PFSK-1 (cell line): ENCODE measurements around the gene PDGFD.

ENCODE experiments used
- FOXP2 ChIP-seq: optimal IDR thresholded peaks from 2 replicates; pipeline ENCODE3; 2011; ENCODE audit warnings: borderline replicate concordance, control low read depth, inconsistent platforms; ENCODE audit not compliant: insufficient read depth; ENCODE audit errors: extremely low read length, extremely low read depth
- POLR2AphosphoS5 ChIP-seq: IDR thresholded peaks from 2 replicates; pipeline ENCODE4 v1.6.1; 2012; ENCODE audit warnings: low read depth, mild to moderate bottlenecking, control low read depth, low read length, moderate library complexity
- SIN3A ChIP-seq: IDR thresholded peaks from 2 replicates; pipeline ENCODE4 v1.6.1; 2012; ENCODE audit warnings: mild to moderate bottlenecking, low read length, moderate library complexity, borderline replicate concordance; ENCODE audit not compliant: insufficient read depth
- TAF1 ChIP-seq: IDR thresholded peaks from 2 replicates; pipeline ENCODE4 v1.6.1; 2012; ENCODE audit warnings: low read length, control low read depth, borderline replicate concordance; ENCODE audit not compliant: insufficient read depth
- TF ChIP-seq, protein P1 (sequence below), 2 experiments: IDR thresholded peaks; 2 replicates each; pipeline versions ENCODE4 v1.6.1 to v1.8.0; 2011 to 2012; ENCODE audit warnings: low read depth in 2 of 2, low read length in 2 of 2, control low read depth in 1 of 2, inconsistent platforms in 1 of 2, mild to moderate bottlenecking in 1 of 2, moderate library complexity in 1 of 2; ENCODE audit not compliant: insufficient read depth in 1 of 2

Gene PDGFD

DNA sequence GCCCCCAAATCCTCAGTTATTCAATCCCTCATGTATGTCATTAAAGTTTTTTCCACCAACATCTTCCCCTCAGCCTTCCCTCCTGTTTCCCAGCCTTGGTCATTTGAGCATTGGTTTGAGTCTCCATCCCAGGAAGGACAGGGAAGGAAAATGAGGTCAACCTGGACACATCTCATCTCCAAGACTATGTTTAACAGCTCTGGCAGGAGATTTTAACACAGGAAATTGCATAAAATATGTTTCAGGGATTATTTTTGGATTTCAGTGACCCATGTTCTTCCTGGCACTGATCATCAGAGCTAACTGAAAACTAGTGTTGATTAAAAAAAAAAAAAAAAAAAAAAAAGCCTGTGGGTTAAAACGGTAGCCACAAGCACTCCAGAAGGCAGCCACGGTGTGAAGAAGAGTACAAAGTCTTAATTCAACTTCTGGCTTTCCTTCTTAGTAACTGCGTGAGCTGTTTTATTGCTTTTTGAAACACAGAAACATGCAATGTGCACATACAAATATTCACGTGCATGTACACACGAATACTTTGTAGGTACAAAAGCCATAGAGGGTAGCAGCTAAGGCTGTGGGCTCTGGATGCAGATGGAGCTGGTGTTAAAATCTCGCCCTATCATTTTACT is 291.9 kb downstream of the PDGFD start:
- TF ChIP-seq SIN3A (no peak), TAF1 (no peak), FOXP2 (no peak), POLR2AphosphoS5 (no peak)

DNA sequence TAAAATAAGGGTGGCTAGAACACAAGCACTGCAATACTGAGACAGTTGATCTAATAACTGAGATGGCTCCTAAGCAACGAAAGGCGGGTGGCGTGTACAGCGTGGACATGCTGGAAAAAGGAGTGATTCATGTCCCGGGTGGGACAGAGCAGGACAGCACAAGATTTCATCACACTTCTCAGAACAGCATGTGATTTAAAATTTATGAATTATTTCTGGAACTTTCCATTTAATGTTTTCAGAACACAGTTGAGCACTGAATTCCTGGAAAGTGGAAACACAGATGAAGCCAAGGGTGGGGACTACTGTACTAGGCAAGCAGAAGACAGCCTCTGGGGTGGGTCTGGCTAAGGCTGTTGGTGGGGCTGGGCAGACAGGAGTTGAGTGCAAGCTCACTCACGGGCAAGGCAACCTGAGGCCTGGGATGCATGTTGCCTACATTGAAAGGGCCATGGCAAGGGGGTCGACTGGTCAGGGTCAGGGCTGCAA is 293.1 kb downstream of the PDGFD start:
- TF ChIP-seq TAF1 (no peak), POLR2AphosphoS5 (no peak), SIN3A (no peak), FOXP2 (no peak)
- TF ChIP-seq, protein P1, sequence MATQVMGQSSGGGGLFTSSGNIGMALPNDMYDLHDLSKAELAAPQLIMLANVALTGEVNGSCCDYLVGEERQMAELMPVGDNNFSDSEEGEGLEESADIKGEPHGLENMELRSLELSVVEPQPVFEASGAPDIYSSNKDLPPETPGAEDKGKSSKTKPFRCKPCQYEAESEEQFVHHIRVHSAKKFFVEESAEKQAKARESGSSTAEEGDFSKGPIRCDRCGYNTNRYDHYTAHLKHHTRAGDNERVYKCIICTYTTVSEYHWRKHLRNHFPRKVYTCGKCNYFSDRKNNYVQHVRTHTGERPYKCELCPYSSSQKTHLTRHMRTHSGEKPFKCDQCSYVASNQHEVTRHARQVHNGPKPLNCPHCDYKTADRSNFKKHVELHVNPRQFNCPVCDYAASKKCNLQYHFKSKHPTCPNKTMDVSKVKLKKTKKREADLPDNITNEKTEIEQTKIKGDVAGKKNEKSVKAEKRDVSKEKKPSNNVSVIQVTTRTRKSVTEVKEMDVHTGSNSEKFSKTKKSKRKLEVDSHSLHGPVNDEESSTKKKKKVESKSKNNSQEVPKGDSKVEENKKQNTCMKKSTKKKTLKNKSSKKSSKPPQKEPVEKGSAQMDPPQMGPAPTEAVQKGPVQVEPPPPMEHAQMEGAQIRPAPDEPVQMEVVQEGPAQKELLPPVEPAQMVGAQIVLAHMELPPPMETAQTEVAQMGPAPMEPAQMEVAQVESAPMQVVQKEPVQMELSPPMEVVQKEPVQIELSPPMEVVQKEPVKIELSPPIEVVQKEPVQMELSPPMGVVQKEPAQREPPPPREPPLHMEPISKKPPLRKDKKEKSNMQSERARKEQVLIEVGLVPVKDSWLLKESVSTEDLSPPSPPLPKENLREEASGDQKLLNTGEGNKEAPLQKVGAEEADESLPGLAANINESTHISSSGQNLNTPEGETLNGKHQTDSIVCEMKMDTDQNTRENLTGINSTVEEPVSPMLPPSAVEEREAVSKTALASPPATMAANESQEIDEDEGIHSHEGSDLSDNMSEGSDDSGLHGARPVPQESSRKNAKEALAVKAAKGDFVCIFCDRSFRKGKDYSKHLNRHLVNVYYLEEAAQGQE (IDR thresholded peaks at IDR 0.05; ENCODE audit: insufficient read depth in 1 of 2, low read depth in 2 of 2, low read length in 2 of 2) = no peak

DNA sequence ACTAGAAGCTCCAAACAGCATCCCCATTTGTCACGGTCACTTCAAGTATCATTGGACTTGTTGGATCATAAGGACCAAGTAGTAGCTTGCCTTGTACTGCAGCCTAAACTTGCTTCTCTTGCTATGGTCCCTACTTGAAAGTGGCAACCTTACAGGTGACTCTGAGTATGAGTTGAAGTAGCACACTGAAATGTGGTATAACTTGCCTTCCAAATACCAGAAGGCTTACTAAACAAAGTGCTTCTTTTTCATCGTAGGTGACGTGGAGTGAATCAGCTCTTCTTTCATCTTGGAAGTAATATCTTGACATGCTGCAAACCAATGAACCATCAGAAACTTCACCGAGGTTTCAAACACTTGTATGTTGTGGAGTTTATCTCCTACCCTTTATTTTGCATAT is 296.5 kb downstream of the PDGFD start:
- TF ChIP-seq, protein P1 (IDR thresholded peaks at IDR 0.05; ENCODE audit: insufficient read depth in 1 of 2, low read depth in 2 of 2, low read length in 2 of 2) = no peak
- TF ChIP-seq TAF1 (no peak), FOXP2 (no peak), SIN3A (no peak), POLR2AphosphoS5 (no peak)

DNA sequence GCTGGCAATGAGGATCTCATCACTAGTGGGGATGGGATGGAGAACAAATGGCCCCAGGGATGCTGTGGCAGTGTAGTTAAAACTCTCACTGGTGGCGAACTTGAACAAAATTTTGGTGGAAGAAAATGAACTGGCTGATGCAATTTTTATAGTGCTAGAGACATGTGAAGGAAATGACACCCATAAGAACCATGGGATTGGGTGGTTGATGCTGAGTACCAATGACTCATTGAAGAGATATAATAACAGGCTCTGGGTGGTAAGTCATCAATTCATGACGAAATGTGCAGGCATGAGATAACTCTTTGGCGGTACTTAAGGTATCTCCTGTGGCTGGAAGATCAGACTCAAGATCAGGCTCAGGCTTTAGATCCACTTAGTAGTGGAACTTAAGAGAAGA is 300.4 kb downstream of the PDGFD start:
- TF ChIP-seq TAF1 = no peak
- no peak for TF ChIP-seq SIN3A

DNA sequence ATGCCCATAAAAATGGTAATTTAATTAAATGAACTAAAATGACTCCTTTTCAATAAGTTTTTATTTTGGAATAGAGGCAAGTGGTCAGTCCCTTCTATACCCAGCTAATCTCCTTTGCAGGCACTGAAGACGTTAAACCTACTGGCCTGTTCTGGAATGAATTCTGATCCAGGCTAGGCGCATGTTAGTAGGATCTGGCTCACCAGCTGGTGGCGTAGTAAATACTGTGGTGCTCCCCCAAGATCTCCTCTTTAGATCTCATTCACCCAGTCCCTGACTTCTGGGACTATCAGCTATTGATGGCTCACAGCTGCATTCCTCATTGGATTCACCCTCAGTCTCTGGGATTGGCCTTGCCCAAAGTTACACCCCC is 301.2 kb downstream of the PDGFD start:
- TF ChIP-seq POLR2AphosphoS5 (no peak), SIN3A (no peak), TAF1 (no peak), FOXP2 (no peak)
- TF ChIP-seq, protein P1 (IDR thresholded peaks at IDR 0.05; ENCODE audit: insufficient read depth in 1 of 2, low read depth in 2 of 2, low read length in 2 of 2) = no peak

DNA sequence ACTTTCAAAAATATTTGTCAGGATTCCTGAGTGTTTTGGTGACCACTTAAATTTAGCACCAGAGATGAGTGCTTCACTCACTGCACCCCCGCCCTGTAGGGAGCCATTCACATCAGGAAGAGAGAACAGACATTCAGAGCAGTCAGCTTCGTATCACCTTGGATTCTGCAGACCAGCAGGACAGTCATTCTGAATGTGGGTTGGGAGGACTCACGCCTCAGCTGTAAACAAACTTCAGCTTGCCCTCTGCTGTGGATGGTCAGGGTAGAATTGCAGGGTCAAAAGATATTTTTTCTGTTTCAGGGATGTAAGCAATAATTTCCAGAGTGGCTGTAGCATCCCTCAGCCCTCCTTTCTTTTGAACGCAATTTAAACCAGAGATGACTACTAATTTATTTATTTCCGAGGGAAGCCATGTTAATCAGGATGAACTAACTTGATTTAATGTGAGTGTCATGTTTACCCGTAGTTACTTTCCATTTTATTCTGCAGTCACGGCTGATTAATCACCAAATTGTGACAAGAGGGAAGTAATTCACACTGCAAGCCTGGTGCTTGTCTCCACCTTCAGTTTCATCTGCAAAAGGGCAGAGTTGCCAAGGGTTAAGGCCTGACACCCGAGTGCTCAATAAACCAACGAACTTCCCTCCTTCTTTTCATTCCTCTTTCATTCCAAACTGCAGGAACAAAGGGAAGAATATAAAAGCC is 301.7 kb downstream of the PDGFD start:
- no peak for TF ChIP-seq SIN3A
- no peak for TF ChIP-seq POLR2AphosphoS5
- TF ChIP-seq FOXP2 = no peak
- TF ChIP-seq TAF1 = no peak
- TF ChIP-seq, protein P1 (IDR thresholded peaks at IDR 0.05; ENCODE audit: insufficient read depth in 1 of 2, low read depth in 2 of 2, low read length in 2 of 2) = no peak
